ENCODE measurements around the gene FRRS1.
"Not testable (repeated sequence)": the region's sequence is repeated elsewhere in the genome, so short reads cannot be mapped to it uniquely, and the experiment has no call there.

The FRRS1 gene

GRCh38 chr1:99766378-99766800 is at the start of gene FRRS1:
TSS of gene FRRS1 (minus strand) at chr1:99766635. CDS start at chr1:99748768, 17,867 bp downstream.
- DNase-seq (ENCODE audit: low read depth in 2 of 3, low spot score in 2 of 3), result peak in 1 of 3 experiments; percentile 7

GRCh38 chr1:99814373-99814900 is 48.0 kb upstream of the FRRS1 start:
- DNase-seq (ENCODE audit: low read depth in 2 of 3, low spot score in 2 of 3), result no peak

- DNase-seq (ENCODE audit: low read depth in 2 of 3, low spot score in 2 of 3), result no peak
Observed at GRCh38 chr1:99811747-99812146, 45.3 kb upstream of the FRRS1 start.

DNA sequence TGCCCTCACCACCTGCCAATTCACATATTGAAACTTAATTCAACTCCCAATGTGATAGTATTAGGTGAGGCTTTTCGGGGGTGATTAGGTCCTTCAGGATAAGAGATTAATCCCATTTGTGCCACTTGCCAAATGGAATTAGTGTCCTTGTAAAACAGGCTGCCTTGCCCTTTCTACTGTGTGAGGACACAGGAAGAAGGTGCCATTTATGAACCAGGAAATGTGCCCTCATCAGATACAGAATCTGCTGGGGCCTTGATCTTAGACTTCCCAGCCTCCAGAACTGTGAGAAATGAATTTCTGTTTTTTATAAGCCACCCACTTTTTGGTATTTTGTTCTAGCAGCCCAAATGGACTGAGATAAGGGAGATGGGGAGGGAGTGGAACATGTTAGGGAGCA is 44.6 kb upstream of the FRRS1 start:
- DNase-seq (ENCODE audit: low read depth in 2 of 3, low spot score in 2 of 3), result no peak

DNA sequence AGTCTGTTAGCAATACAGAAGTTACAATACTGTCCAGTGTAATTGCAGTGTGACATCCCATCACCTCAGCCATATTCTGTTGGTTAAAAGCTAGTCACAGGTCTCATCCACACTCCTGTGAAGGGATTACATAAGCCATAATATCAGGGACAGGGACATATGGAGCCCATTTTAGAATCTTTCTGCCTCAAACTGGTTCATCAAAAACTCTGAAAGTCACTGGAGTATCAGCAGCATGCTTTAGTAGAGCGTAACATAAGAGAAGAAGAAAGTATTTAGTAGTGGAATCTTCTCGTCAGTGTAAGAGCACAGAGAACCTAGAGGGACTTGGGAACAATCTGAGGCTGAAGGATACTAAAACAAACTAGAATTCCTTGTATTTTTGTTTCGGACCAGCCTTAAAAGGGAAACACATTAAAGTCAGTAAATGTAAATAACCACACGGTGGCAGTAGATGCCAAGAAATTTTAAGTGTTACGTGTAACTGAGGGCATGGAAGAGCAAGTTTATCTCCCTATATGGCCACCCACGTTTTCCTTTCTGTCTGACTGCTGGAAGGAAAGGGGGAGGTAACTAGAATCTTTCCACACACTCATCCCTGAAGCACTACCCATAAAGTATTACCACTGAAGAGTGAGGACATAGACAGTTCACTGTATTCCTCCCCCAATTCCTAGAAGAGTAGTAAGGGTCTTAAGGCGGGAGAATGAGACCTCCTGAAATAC is 42.1 kb upstream of the FRRS1 start:
- no peak for DNase-seq (ENCODE audit: low read depth in 2 of 3, low spot score in 2 of 3)

- DNase-seq (ENCODE audit: low read depth in 2 of 3, low spot score in 2 of 3), result no peak
Observed at GRCh38 chr1:99806882-99807281, 40.4 kb upstream of the FRRS1 start.

- no peak for DNase-seq (ENCODE audit: low read depth in 2 of 3, low spot score in 2 of 3)
Observed at GRCh38 chr1:99801584-99801983, 35.1 kb upstream of the FRRS1 start.

- DNase-seq (ENCODE audit: low read depth in 2 of 3, low spot score in 2 of 3), result not testable (repeated sequence)
Observed at GRCh38 chr1:99793861-99794260, 27.4 kb upstream of the FRRS1 start.

DNA sequence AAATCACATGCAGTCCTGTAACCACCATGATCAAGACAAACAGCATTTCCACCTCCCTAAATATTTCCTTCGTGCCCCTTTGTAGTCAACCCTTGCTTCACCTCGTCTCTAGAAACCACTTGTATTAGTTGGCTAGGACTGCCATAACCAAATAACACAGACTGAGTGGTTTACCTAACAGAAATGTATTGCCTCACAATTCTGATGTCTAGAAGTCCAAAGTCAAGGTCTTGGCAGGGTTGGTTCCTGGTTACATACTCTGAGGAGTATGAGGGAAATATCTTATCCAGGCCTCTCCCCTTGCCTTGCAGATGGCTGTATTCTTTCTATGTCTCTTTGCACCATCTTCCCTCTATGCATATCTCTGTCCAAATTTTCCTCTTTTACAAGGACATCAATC is 23.3 kb upstream of the FRRS1 start:
- DNase-seq (ENCODE audit: low read depth in 2 of 3, low spot score in 2 of 3), result no peak

DNA sequence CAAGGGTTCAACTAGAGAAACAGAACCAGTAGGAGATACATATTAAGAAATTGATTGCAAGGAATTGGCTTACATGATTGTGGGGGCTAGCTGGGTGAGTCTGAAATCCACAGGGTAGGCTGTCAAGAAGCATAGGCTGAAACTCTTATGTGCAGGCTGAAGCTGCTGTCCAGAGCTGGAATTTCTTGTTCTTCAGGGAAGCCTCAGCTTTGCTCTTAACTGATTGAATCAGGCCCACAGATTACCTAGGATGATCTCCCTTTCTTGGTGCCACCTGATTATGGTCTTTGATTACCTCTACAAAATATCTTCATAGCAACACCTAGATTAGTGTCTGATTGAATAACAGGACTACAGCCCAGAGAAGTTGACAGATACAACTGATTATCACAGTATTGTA is 22.5 kb upstream of the FRRS1 start:
- no peak for DNase-seq (ENCODE audit: low read depth in 2 of 3, low spot score in 2 of 3)

GRCh38 chr1:99786751-99787501 is 20.5 kb upstream of the FRRS1 start:
- DNase-seq (ENCODE audit: low read depth in 2 of 3, low spot score in 2 of 3), result no peak

DNA sequence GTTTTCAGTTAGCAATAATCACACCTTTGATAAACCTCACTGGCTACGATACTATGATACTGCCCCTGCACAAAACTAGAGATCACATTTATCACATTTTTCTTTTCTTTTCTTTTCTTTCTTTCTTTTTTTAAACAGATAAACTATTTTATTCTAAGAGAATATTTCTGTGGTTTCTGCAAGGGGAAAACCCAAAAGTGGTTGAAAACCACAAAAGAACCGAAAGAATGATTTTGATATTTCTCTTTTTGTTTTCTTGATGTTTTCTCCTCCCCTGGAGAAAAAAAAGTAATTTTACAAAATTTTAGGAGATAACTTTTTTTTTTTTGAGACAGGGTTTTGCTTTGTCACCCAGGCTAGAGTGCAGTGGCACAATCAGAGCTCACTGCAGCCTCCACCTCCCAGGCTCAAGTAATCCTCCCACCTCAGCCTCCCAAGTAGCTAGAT is 18.4 kb upstream of the FRRS1 start:
- DNase-seq (ENCODE audit: low read depth in 2 of 3, low spot score in 2 of 3), result no peak

- DNase-seq (ENCODE audit: low read depth in 2 of 3, low spot score in 2 of 3), result no peak
Observed at GRCh38 chr1:99784143-99784542, 17.7 kb upstream of the FRRS1 start.

DNA sequence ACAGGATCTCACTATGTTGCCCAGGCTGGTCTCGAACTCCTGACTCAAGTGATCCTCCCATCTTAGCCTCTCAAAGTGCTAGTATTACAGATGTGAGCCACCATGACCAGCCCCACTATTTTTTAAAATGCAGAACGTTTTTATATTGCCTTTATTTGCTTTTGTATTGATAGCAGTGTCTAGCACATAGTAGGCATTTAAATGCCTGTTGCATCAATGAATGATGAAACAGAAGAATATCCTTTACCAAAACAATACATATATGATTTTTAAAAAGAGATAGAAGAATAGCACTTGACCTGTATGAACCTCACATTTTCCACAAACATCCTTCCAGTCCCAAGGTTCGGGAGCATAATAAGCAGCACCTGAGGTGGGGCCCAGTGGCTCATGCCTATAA is 16.5 kb upstream of the FRRS1 start:
- DNase-seq (ENCODE audit: low read depth in 2 of 3, low spot score in 2 of 3), result no peak

DNA sequence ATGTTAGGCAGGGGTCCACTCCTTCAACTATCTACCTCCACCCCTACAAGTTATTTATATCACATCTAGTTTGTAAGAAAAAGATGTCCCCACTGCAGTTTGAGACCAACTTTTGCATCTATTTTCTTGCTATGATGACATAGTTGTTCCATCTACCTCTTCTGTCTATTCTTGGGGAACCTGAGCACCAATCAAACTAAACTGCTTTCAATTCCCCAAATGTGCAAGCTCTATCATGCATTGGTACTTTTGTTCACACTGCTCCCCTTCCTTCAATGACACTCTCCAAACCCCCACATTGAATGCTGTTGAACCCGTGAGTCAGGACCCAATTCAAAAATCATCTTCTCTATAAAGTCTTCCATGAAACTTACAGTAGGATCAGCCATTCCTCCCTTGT is 16.0 kb upstream of the FRRS1 start:
- DNase-seq (ENCODE audit: low read depth in 2 of 3, low spot score in 2 of 3), result no peak

DNA sequence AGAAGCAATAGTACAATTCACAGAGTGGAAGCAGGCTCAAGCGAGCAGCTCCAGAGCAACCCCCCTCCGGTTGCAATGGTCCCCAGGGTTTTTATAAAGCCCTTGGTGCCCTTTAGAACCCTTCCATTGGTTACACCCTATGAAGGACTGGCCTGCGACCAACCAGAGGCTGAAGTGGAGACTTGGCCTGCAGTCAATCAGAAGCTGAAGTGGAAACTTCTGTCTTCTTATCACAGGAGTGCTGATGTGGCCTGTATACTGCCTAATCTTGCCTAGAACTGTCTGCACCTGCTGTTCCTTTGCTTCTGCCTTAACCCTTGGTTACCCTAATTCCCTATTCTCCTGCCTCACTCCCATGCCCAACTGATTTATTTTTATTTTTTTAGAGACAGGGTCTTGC is 15.4 kb upstream of the FRRS1 start:
- no peak for DNase-seq (ENCODE audit: low read depth in 2 of 3, low spot score in 2 of 3)

DNA sequence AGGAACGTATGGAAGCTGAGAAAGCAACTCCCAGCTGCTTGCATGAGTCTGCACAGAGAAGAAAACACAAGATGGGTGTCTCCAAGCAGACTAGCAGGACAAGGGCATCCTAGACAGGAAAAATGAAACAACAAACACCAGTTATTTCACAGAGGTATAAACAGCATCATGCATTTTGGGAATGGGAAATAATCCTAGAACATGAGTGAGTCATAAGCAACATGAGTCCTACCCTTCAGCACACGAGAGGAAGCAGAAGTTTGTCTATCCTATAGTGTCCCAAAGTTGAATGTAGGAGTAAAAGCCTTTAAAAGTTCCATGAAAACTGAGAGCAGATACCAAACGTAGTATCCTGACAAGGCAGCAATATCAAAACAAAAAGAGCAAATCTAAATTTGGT is 11.3 kb upstream of the FRRS1 start:
- DNase-seq (ENCODE audit: low read depth in 2 of 3, low spot score in 2 of 3), result no peak

DNA sequence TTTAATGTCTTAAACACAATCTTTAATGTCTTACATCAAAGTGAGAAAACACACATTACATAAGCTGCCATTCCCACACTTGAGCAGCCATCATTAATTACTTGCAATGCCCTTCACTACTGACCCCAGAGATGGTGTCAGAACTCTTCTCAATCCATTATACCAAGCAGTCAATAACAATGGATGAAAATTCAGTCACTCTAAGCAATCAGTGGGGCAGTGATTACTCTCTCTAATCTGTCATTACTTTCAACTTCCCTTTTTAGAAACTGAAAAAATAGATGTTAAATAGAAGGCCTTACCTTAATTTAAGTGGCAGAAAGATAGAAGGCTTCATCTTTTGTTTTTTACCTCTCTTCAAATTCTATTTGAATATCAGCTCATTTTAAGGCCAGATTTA is 9.7 kb upstream of the FRRS1 start:
- no peak for DNase-seq (ENCODE audit: low read depth in 2 of 3, low spot score in 2 of 3)

DNA sequence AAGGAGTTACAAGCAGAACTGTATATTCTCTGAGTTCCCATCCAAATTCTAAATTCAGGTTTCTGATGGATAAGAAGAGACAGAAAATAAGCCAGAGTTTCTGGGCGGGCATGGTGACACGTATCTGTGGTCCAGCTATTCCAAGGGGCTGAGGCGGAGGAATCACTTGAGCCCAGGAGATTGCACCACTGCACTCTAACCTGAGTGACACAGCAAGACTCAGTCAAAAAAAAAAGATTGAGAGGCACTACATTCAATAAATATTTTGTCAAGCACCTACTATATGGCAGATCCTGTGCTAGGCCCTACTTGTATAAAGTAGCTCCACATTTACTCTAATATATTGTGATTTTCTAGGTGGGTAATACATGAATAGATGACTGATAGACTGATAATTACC is 6.4 kb upstream of the FRRS1 start:
- DNase-seq (ENCODE audit: low read depth in 2 of 3, low spot score in 2 of 3), result no peak

GRCh38 chr1:99771513-99771918 is 5.1 kb upstream of the FRRS1 start:
- DNase-seq (ENCODE audit: low read depth in 2 of 3, low spot score in 2 of 3), result no peak

GRCh38 chr1:99768524-99769245 is 2.2 kb upstream of the FRRS1 start:
- DNase-seq (ENCODE audit: low read depth in 2 of 3, low spot score in 2 of 3), result no peak

DNA sequence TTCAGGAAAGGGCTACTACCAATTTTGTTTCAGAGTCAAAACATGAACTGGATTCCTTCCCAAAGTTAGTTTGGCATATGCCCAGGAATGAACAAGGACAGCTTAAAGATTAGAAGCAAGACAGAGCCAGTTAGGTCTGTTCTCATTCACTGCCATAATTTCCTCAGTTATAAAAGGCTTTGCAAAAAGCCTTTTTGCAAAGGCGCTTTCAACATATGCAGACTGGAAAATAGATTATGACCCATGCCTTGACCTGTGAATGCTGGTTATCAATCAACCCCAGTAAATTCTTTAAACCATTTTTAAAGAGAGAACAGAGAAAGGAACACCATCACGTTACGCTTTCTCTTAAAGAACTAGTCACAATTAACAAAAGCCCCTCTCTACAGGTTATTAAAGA is 1.7 kb upstream of the FRRS1 start:
- no peak for DNase-seq (ENCODE audit: low read depth in 2 of 3, low spot score in 2 of 3)

Data from activated CD8-positive, alpha-beta memory T cell treated with anti-CD3 and anti-CD28 coated beads for 48 hours (primary cell).